GM23248 (cell line): ENCODE data around the gene GEMIN2.

ENCODE experiments used
- EZH2 ChIP-seq: fragments of 200-600 bp; sonication (generic); IDR thresholded peaks from 2 replicates; pipeline ENCODE4 v1.6.1; 2018; ENCODE audit warnings: antibody characterized with exemption, mild to moderate bottlenecking; ENCODE audit not compliant: insufficient read depth, poor library complexity, severe bottlenecking
- EZH2phosphoT487 ChIP-seq: fragments of 200-600 bp; sonication (generic); IDR thresholded peaks from 2 replicates; pipeline ENCODE4 v1.6.1; 2018; ENCODE audit warnings: antibody characterized with exemption, moderate library complexity, mild to moderate bottlenecking, low read depth; ENCODE audit not compliant: insufficient read depth

DNA sequence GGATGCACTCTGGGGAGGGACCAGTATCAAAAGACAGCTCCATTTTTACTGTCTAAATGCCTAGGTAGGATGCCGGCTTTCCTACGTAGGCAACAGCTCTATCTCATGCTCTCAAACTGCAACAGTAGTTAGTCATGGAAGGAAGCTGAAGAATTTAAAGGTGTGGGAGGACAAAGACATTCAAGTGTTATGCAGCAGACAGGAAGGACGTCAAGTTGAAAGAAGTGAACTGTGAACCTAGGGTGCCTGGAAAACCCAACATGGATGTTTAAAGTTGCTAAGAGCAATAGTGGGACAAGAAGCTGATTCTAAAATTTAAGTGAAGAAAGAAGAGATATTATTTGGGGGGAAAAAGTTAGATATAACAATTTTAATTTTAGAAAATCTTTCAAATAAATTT, 17.0 kb upstream of the GEMIN2 start:
- TF ChIP-seq EZH2 (no peak), EZH2phosphoT487 (no peak)
